ENCODE measurements around the gene SAP130.

The SAP130 gene

GRCh38 chr2:128026448-128027277 is 1.2 kb downstream of the SAP130 start:
- DNase-seq (ENCODE audit: low read depth, low spot score): no peak

DNA sequence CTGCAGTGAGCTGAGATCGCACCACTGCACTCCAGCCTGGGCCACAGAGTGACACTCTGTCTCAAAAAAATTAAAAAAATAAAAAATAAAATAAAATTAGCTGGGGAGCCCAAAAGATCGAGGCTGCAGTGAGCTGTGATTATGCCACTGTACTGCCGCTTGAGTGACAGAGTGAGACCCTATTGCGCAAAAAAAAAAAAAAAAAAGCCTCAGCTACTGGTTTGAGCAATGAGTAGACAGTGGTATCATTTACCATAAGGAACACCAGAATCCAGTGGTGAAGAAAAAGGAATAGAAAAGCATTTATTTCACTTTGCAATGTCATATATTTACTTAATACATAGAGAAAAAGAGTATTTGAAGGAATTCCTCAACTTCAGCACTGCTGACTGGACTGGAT is 3.0 kb downstream of the SAP130 start:
- DNase-seq (ENCODE audit: low read depth, low spot score): no peak

DNA sequence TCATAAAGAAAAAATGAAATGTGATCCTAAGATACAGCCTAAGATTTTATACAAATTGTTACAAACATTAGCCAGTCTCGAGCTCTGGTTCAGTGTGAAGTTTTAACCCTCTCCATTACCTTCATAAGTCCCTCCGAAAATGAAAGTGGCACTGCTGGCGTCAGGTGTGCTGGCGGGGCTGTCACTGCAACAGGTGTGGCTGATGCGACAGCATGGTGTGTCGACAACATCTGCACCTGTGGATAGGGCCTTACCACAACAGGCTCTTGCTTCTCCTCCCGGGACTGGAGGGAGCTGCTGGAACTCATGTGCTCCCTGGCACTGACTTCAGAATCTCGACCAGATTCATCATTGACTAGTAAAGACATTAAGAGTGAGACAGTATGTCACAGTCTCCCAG is 10.3 kb downstream of the SAP130 start:
- no peak for DNase-seq (ENCODE audit: low read depth, low spot score)

DNA sequence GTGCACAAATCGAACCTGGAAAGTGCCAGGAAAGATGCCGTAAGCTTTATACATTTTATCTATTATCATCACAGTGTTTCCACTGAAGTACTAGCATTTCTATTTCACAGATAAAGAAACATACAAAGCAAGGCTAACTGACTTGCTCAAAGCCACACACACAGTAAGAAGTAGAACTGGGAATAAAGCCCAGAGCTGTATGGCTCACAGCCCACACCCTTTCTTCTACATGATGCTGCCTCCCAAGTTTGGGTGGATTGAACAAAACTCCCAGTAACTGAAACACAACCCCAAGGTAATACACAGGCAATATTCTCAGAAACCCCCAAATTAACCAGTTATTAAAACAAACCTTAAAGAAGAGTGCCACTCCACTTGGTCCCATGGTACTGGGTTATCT is 11.2 kb downstream of the SAP130 start:
- DNase-seq (ENCODE audit: low read depth, low spot score): no peak

DNA sequence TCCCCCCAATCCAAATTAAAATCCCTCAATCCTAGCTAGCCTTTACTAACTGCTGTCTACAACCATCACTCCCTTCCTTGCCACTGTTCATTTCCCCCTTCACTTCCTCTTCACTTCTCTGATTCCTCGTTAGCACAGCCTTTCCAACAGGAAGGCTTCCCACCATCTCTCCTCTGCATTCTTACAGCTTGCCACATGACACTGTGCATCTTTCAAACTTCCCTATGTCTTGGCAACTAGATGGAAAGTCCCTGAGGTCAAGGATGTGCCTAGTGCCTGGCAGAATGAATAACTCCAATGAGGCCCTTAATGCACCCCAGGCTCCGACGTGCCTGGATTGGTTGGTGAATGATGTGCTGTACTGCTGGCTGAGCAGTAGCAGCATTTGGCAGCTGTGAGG is 15.2 kb downstream of the SAP130 start:
- DNase-seq (ENCODE audit: low read depth, low spot score): no peak

- DNase-seq (ENCODE audit: low read depth, low spot score): no peak
Measured at GRCh38 chr2:128008074-128008672, 19.7 kb downstream of the SAP130 start.

- no peak for DNase-seq (ENCODE audit: low read depth, low spot score)
Measured at GRCh38 chr2:128004509-128004908, 23.4 kb downstream of the SAP130 start.

DNA sequence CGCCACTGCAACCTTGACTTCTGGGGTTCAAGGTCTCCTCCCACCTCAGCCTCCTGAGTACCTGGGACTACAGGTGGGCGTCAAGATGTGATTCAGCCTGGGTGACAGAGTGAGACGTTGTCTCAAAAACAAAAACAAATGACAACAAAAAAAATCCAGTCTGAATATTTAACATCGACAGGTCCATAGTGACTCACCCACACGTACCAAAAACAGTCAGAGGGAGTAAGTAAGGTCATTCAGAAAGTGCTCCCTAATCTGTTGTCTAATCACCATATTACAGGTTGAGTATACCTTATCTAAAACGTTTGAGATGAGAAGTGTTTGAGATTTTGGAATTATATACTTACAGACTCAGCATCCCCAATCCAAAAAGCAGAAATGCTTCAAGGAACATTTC is 24.4 kb downstream of the SAP130 start:
- no peak for DNase-seq (ENCODE audit: low read depth, low spot score)

- no peak for DNase-seq (ENCODE audit: low read depth, low spot score)
Measured at GRCh38 chr2:127996160-127996559, 31.7 kb downstream of the SAP130 start.

DNA sequence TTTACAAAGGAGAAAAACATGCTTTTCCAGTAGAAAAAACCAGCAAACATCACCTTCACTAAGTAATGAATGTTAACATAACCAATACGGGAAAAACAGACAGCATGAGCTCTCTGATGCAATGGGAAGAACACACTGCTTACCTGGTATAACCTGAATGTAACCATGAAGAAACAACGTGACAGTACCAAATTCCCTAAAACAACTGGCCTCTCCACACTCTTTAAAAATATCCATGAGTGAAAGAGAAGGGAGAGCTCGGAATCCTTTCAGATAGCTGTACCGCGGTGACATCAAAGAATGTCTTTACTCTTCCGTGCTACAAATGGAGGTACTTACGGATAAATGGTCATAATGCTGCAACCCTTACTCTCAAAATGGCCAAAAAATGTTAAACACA is 32.1 kb downstream of the SAP130 start:
- DNase-seq (ENCODE audit: low read depth, low spot score): no peak

- no peak for DNase-seq (ENCODE audit: low read depth, low spot score)
Measured at GRCh38 chr2:127993659-127994058, 34.2 kb downstream of the SAP130 start.

GRCh38 chr2:127991742-127992141 is 36.1 kb downstream of the SAP130 start:
- no peak for DNase-seq (ENCODE audit: low read depth, low spot score)

DNA sequence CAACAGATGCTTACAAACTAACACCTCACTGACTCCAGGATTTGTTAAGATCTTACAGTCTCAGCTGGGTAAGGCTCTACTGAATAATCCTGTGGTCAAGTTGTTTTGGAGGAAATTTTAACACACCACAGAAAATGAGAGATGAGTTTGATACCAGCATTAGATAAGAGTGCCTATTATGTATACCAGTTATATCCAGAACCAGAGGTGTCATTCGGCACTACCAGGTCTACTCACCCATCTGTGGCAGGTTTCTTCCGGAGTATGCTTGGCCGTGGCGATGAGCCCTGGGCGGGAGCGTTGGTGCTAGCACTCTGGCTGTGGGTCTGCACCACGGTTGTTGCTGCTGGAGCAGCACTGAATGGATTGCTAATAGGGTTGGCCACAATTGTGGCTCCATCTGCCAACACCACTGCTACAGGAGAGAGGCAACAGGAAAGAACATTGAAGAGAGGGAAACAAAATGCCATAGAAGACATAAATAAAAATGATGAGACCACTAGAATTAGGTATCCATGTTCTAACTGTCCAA is 41.2 kb downstream of the SAP130 start:
- DNase-seq (ENCODE audit: low read depth, low spot score): no peak

- DNase-seq (ENCODE audit: low read depth, low spot score): no peak
Measured at GRCh38 chr2:127985735-127986134, 42.1 kb downstream of the SAP130 start.

GRCh38 chr2:127985026-127985734 is 42.7 kb downstream of the SAP130 start:
- no peak for DNase-seq (ENCODE audit: low read depth, low spot score)

DNA sequence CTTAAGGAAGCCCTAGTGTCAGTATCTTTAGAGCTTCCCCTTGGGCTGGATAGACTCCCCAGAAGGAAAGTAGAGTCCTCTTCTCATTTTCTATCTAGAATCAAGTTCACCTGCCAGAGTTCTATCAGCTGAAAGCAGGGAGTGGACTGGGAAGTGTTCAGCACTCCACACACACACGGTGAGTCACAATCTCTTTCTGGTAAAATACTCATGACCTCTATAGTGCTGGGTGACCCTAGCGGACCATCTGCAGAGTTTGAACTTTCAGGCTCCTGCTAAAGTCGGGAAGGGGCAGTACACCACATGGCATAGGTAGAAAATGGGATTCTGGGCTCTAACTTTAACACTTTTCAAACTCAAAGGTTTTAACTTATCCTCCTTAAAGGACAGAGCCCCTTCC is 43.3 kb downstream of the SAP130 start:
- DNase-seq (ENCODE audit: low read depth, low spot score): no peak

- DNase-seq (ENCODE audit: low read depth, low spot score): no peak
Measured at GRCh38 chr2:127969446-127969845, 58.4 kb downstream of the SAP130 start.

- DNase-seq (ENCODE audit: low read depth, low spot score): no peak
Measured at GRCh38 chr2:127968610-127969339, 59.1 kb downstream of the SAP130 start.

- no peak for DNase-seq (ENCODE audit: low read depth, low spot score)
Measured at GRCh38 chr2:127961729-127962128, 66.1 kb downstream of the SAP130 start.

- no peak for DNase-seq (ENCODE audit: low read depth, low spot score)
Measured at GRCh38 chr2:127957240-127957639, 70.6 kb downstream of the SAP130 start.

GRCh38 chr2:127954857-127955256 is 73.0 kb downstream of the SAP130 start:
- no peak for DNase-seq (ENCODE audit: low read depth, low spot score)

DNA sequence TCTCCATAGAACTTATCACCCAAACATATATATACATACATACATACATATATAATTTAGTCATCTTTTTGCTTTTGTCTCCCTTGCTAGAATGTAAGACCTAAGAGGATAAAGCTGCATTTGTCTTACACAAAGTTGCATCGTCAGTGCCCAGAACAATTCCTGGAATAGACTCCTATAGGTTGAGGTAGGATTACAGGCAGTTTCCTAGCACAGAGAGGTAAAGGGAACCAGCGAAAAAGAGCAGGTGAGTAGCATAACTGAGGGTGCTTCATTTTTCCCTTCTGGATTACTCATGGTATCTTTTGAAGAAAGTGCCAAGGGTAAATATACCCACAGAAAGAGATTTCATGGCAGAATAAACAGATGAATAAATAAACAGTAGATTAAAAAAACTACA is 74.0 kb downstream of the SAP130 start:
- no peak for DNase-seq (ENCODE audit: low read depth, low spot score)

Measured in iPS DF 19.7 (cell line).